Stomach (tissue), 9 donors: Measurements from ENCODE around the gene PRR5L. TPM values are rescaled to one million over a fixed set of nuclear protein-coding genes. Genes with fewer than 3 reads are reported as not detected.

Experiments
- DNase-seq, 2 donors: peaks; one replicate each; pipeline versions ENCODE4 v3.0.0 to v3.0.0-alpha.2; 2013 to 2019
- H3K27ac ChIP-seq, 5 donors: fragments of 200-600 bp in 4 of 5; sonication (generic) in 4 of 5; one replicate each; pipeline ENCODE4 v1.5.1; 2013 to 2019; ENCODE audit warnings: mild to moderate bottlenecking in 1 of 5, moderate library complexity in 1 of 5
- H3K27me3 ChIP-seq, 3 donors: fragments of 200-600 bp; sonication (generic); one replicate each; pipeline ENCODE4 v1.5.1; 2017 to 2019; ENCODE audit warnings: mixed run types in 1 of 3
- H3K36me3 ChIP-seq, 4 donors: fragments of 200-600 bp; sonication (generic); 1 replicate in 3 of 4; 2 replicates in 1 of 4; pipeline ENCODE4 v1.5.1; 2016 to 2019
- H3K4me1 ChIP-seq, 4 donors: fragments of 200-600 bp; sonication (generic); one replicate each; pipeline ENCODE4 v1.5.1; 2016 to 2019
- H3K4me3 ChIP-seq, 4 donors: fragments of 200-600 bp; sonication (generic) in 3 of 4; one replicate each; pipeline ENCODE4 v1.5.1; 2016 to 2019; ENCODE audit warnings: mild to moderate bottlenecking in 1 of 4
- H3K9me3 ChIP-seq, 4 donors: fragments of 200-600 bp; sonication (generic); one replicate each; pipeline ENCODE4 v1.5.1; 2016 to 2019
- CTCF ChIP-seq, 7 experiments: fragments of 450-650 bp in 4 of 7; fragments of 200-600 bp in 3 of 7; sonication (generic) in 3 of 7; IDR thresholded peaks; one replicate each; pipeline ENCODE4 v1.5.1; 2016 to 2019; ENCODE audit warnings: antibody characterized with exemption in 7 of 7, control low read depth in 2 of 7, mild to moderate bottlenecking in 1 of 7
- EP300 ChIP-seq: sonication (generic); formaldehyde crosslinking; IDR thresholded peaks from one replicate; pipeline ENCODE4 v1.6.1; 2017; ENCODE audit warnings: antibody characterized with exemption
- POLR2A ChIP-seq, 4 donors: fragments of 450-650 bp; IDR thresholded peaks; one replicate each; pipeline ENCODE4 v1.6.1; 2016; ENCODE audit warnings: antibody characterized with exemption in 4 of 4, control low read depth in 2 of 4, mild to moderate bottlenecking in 1 of 4, moderate library complexity in 1 of 4
- POLR2AphosphoS5 ChIP-seq, 3 donors: sonication (generic); formaldehyde crosslinking; IDR thresholded peaks; one replicate each; pipeline ENCODE4 v1.6.1; 2016; ENCODE audit warnings: antibody characterized with exemption in 3 of 3
- WGBS, 5 donors: extraction: QIAGEN DNeasy Blood & Tissue Kit in 3 of 5; methylation state at CpG; one replicate each; pipeline versions ENCODE4 v1.1.5 to v1.1.7; 2013 to 2018; 5-methylcytosine and 5-hydroxymethylcytosine counted together
- intact Hi-C: fragments of 100-400 bp; cut with DNase I; formaldehyde crosslinking; loops from one replicate; pipeline ENCODE4 v1.15.1; 2023; ENCODE audit warnings: low total_unique reads
- polyA plus RNA-seq, 3 donors: library from polyadenylated mRNA; stranded (reverse); fragments of 200-250 nt; gene quantifications; one replicate each; pipeline ENCODE4 v1.2.3, GENCODE V29; 2013
- total RNA-seq, 5 donors: library from RNA; depleted of rRNA; stranded (reverse); fragments of >200 nt; gene quantifications; one replicate each; pipeline versions ENCODE4 v1.1.0 to v1.2.3, GENCODE V29; 2014 to 2016
- donor health status: healthy with polysubstance abuse.
- donor health status: Bipolar disorder and iron deficiency.
- donor health status: healthy.

Gene PRR5L
- total and polyA plus RNA-seq, 8 donors: 1.4 to 274 (median 2.4) TPM; not detected in 1

DNA sequence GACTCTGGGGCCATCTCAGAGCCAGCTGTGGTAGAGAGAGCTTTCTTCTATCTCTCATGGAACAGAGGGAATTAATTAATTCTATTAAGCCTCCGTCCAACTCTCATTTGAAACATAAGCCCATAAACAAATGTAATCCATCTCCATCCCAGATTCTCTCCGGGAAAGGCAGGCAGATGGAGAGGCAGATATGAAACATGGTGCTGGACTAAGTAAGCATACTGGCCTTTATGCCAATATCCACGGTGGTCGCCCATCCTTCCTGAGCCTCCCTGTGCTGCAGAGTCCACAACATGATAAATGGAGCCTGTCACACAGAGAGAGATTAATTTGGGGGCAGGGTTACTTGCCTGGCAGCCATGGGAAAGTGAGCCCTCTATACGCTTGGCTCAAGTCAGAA is 44.8 kb downstream of the PRR5L start:
- H3K27me3 ChIP-seq: peaks cover 0 to 14% (median 0%) of the 10 kb centered on the region in 3 donors
- H3K36me3 ChIP-seq: no peaks in the 10 kb centered on the region
- H3K9me3 ChIP-seq: no peaks in the 10 kb centered on the region
- H3K27ac ChIP-seq: no peak overlapping the region
- no peak overlapping the region for H3K4me3 ChIP-seq
- DNase-seq: no peak
- WGBS, 5 donors: 38 to 55% (median 46%) methylated on average over 5 of the region's 5 CpGs
- intact Hi-C loops: no loop called here
- no peaks in the 10 kb centered on the region for H3K4me1 ChIP-seq
- TF ChIP-seq POLR2A (IDR thresholded peaks at IDR 0.05) (no peak), POLR2AphosphoS5 (IDR thresholded peaks at IDR 0.05) (no peak), CTCF (IDR thresholded peaks at IDR 0.05) (no peak), EP300 (no peak)

DNA sequence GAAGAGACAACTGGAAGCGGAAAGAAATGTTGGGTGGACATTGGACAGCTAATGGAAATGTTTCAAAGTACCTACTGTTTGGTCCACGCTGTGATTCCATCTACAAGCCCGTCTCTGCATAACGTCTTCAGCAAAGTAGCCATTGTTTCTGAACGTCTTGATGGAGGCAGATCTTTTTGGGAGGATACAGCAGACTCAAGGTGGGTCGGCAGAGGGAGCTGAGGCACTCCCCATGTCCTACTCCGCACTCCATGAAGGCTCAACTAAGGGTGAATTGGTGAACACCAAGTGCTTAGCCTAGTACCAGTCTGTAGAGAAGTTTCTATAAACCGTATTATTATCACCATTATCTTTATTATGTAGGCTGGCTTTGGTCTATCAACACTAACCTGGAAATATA is 45.8 kb downstream of the PRR5L start:
- Histone ChIP-seq H3K4me1 (no peaks in the 10 kb centered on the region), H3K27me3 (peaks cover 0 to 14% (median 0%) of the 10 kb centered on the region in 3 donors), H3K9me3 (no peaks in the 10 kb centered on the region), H3K4me3 (no peak overlapping the region), H3K27ac (no peak overlapping the region), H3K36me3 (no peaks in the 10 kb centered on the region)
- intact Hi-C loops: no loop called here
- TF ChIP-seq POLR2AphosphoS5 (IDR thresholded peaks at IDR 0.05) (no peak), CTCF (IDR thresholded peaks at IDR 0.05) (no peak), POLR2A (IDR thresholded peaks at IDR 0.05) (no peak), EP300 (no peak)
- WGBS, 5 donors: 81 to 88% (median 85%) methylated on average over 8 of the region's 8 CpGs
- no peak for DNase-seq

DNA sequence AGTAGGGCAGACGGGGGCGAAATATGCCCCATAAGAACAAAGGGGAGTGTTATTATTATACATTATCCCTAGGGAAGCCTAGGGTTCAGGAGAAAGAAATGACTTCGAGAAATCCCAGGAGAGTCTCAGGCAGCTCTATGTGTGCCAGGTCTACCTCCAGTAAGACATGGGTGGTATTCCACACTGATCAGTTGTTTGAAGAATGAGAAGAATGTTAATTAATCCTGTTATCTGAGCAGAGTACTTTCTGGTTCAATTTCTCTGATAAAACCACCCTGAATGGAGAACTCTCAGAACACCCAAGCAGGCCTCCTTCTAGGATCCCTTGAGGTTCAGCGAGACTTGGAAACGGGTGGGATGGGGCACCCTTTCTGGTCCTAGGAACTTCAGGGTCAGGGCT is 46.2 kb downstream of the PRR5L start:
- Histone ChIP-seq H3K27ac (no peak overlapping the region), H3K27me3 (peaks cover 0 to 14% (median 0%) of the 10 kb centered on the region in 3 donors), H3K4me1 (no peaks in the 10 kb centered on the region), H3K4me3 (no peak overlapping the region), H3K9me3 (no peaks in the 10 kb centered on the region), H3K36me3 (no peaks in the 10 kb centered on the region)
- TF ChIP-seq POLR2AphosphoS5 (IDR thresholded peaks at IDR 0.05): no peak
- TF ChIP-seq EP300: no peak
- TF ChIP-seq POLR2A (IDR thresholded peaks at IDR 0.05): no peak
- no peak for TF ChIP-seq CTCF (IDR thresholded peaks at IDR 0.05)
- intact Hi-C loops: no loop called here
- no peak for DNase-seq
- 55 to 78% (median 70%) methylated on average over 4 to 5 of the region's 5 CpGs for WGBS, 5 donors

- no peak overlapping the region for H3K4me3 ChIP-seq
- no peak for DNase-seq
- H3K36me3 ChIP-seq: no peaks in the 10 kb centered on the region
- peaks cover 0 to 14% (median 0%) of the 10 kb centered on the region in 3 donors for H3K27me3 ChIP-seq
- no peak for TF ChIP-seq POLR2A (IDR thresholded peaks at IDR 0.05)
- TF ChIP-seq EP300: no peak
- no peak for TF ChIP-seq POLR2AphosphoS5 (IDR thresholded peaks at IDR 0.05)
- no peak for TF ChIP-seq CTCF (IDR thresholded peaks at IDR 0.05)
- H3K27ac ChIP-seq: no peak overlapping the region
- H3K4me1 ChIP-seq: no peaks in the 10 kb centered on the region
- 90 to 95% (median 92%) methylated on average over 5 of the region's 5 CpGs for WGBS, 5 donors
- intact Hi-C loops: no loop called here
- H3K9me3 ChIP-seq: no peaks in the 10 kb centered on the region
Measured at GRCh38 chr11:36343436-36343835, 47.3 kb downstream of the PRR5L start.
